OCI-LY1 (cell line): ENCODE data around the gene NOXA1.

Experiments
- CTCF ChIP-seq: fragments of 200-600 bp; sonication (generic), shearing (Covaris generic); IDR thresholded peaks from 2 replicates; pipeline ENCODE4 v1.5.1; 2017; ENCODE audit warnings: mild to moderate bottlenecking, antibody characterized with exemption, low read length, moderate library complexity, mixed read lengths
- EZH2 ChIP-seq: fragments of 200-600 bp; sonication (generic), shearing (Covaris generic); IDR thresholded peaks from 2 replicates; pipeline ENCODE4 v1.8.0; 2017; ENCODE audit warnings: borderline replicate concordance, mixed run types, mild to moderate bottlenecking, antibody characterized with exemption, low read length, moderate library complexity, mixed read lengths

GRCh38 chr9:137445930-137446431 is 22.8 kb downstream of the NOXA1 start:
- no peak for TF ChIP-seq CTCF
- TF ChIP-seq EZH2 = no peak
